NCI-H526 treated with DMSO at 0.1 percent for 48 hours (cell line): Measurements from ENCODE around the gene DBI.

Experiments
- DNase-seq: peaks from one replicate; lab custom pipeline; 2025; lab: John Stamatoyannopoulos, UW

Gene DBI

DNA sequence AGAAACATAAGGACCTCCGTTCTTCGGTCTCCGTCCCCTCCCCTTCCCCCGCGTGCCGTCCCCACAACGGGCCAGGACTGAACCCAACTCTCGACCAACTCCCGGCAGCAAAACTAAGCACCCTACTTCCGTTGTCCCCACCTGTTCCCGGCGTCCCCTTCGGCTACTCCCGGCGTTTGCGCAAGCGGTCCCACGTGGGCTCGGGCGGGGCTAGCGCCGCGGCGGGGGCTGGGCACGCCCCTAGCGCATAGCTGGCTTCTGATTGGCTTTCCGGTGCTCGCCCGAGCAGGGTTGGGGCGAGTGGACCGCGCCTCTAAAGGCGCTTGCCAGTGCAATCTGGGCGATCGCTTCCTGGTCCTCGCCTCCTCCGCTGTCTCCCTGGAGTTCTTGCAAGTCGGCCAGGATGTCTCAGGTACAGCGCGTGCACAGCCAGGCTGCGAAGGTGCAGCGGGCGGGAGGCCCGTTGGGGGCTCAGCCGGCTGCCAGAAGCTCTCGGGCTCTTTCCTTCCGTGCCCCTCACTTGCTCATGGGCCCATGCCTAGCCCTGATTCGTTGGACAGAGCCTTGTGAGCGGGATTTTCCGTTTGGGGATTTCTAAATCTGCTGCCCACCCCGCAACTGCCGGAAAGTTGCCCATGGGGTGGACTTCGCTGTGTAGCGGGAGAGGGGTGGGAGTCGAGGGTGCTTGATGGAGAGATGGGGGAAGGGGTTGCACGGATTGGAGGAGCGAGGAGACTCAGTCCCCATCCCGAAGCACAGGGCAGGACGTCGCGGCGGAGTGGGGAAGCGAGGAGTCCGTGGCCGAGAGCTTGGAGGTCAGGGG lies at the start of gene DBI, which contains the start of gene C2orf76:
TSS of gene DBI (plus strand) at position 329 of the 823 bp plus-strand sequence. CDS start at position 404, 75 bp downstream.
TSS of gene C2orf76 (minus strand) at position 186 of the 823 bp plus-strand sequence. CDS start 26,875 bp downstream, outside the sequence.
- DNase-seq: peak; percentile 85

DNA sequence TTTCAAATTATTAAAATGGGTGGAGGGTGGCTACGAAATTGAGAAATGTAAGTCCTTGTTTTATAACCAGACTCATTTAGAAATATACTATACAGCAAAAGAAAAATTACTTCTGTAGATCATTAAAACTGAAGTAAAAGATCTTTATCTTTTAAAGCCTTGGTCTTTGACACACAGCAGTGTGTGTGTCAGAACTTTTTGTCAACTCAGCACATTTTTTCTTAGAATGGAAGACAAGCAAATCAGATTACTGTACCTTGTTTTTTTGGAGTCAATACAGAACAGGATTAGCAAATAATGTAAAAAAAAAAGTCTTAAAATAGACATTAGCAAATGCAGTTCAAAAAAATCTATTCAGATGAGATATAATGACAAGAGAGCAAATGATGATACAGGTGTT lies 49.2 kb upstream of the DBI start:
- no peak for DNase-seq

DNA sequence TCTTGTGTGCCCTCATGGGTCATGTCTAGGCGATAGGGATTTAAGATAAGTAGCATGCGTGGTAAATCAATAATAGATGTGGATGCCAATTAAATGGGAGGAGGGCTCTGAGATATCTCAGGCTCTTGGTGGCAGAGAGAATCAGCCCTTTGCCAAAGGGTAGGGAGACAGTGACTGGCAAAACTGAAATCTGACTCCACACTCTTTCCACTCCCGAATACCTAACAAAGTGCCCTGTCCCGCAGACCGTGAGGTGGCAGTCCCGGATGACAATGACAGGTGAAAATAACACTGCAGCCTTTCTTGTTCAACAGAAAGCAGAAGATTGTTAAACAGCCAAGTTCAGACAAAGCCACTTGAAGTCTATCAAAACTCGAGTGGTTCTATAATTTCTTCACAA lies 47.2 kb upstream of the DBI start:
- no peak for DNase-seq

DNA sequence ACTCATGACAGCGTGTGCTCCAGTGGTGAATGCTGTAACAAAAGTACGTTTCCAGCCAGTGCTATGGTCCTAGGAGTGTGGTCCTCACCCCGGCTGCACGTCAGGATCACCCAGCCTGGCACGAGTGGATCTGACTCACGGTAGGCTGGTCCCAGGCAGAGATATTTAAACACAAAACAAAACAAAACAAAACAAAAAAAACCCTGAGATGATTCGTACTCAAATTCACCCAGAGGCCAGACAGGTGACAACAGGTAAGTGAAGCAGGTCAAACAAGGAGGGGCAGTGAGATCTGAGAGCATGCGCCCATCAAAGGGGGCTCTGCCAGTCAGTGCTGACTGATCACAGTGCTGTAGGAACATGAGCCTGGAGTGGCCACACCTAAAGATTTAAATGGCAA lies 43.3 kb upstream of the DBI start:
- DNase-seq: no peak

DNA sequence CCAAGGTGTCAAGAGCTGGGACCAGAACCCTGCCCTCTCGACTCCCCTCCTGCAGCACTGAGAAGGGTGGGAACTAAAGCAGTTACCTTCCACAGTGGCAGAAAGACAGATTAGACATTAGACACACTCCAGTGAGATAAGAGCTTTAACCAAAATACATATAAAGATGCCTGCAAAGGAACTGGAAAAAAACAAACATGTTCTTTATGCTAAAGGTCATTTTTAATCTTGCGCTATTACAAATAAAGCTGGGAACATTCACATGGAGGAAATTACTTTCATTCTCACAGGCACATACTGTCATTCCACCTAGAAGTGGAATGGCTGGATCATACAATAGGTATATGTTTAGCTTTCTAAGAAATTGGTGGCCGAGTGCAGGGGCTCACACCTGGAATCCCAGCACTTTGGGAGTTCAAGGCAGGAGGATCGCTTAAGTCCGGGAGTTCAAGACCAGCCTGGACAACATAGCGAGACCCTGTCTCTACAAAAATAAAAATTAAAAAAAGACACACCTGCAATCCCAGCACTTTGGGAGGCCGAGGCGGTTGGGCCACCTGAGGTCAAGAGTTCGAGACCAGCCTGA lies 42.0 kb upstream of the DBI start:
- no peak for DNase-seq

DNA sequence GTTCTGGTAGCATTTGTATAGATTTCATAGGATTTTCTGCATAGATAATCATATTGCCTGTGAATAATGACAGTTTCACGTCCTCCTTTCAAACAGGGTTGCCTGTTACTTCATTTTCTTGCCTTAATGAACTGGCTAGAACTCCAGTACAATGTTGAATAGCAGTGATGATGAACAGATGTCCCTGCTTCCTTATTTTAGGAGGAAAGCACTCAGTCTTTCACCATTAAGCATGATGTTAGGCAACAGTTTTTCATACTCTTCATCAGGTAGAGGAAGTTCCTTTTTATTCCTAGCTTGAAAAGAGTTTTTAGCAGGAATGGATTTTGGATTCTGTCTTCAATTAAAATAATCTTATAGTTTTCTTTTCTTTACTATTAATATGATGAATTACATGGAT lies 39.8 kb upstream of the DBI start:
- no peak for DNase-seq

DNA sequence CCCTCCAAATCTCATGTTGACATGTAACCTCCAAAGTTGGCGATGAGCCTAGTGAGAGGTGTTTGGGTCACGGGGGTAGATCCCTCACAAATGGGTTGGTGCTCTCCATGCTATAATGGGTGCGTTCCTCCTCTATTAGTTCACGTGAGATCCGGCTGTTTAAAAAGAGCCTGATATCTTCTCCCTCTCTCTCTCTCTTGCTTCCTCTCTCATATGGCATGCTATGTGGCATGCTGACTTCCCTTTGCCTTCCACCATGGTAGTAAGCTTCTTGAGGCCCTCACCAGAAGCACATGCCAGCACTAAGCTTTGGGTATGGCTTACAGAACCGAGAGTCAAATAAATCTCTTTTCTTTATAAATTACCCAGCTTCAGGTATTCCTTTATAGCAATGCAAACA lies 39.3 kb upstream of the DBI start:
- DNase-seq: no peak

DNA sequence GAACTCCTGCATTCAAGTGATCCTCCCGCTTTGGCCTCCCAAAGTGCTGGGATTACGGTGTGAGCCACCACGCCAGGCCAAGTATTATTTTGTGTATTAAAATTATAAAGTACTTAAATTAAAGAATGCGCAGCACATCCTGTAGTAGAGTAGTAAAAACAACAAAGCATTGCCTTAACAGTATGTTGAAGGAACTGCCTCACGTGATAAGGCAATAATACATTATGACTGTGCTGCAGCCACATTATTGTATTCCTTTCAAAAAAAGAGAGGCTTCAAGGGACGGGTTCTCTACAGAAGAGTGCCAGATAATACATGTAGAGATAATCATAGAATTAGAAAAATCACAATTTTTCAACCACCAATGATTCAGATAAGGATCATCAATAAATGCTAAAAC lies 33.8 kb upstream of the DBI start:
- DNase-seq: no peak

DNA sequence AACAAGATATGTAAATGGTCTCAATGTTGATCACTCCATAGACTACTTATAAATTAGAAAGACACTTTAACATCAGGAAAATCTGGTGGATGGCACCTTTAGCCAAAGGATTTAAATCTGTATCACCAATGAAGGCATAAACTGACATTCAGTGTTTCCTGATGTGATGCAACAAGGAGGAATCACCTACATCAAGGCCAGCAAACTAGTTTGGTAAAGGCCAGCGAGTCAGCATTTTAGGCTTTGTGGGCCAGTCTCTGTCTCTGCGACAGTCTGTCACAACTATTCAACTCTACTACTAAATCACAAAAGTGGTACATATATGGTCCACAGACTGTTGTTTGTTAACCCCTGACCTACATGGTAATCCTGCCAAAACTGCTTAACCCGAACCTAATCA lies 33.4 kb upstream of the DBI start:
- no peak for DNase-seq

DNA sequence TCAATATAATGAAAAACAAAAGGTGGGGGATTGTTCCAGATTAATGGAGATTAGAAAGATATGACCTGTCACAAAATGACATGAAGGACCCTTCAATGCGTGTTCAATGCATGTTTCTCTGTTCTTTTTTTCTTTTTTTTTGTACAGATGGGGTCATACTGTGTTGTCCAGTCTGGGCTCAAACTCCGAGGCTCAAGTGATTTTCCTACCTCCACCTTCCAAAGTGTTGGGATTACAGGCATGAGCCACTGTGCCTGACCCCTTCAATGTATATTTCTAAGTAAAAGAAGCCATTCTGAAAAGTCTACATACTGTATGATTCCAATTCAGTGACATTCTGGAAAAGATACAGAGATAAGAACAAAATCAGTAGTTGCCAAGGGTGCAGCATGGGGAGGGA lies 32.9 kb upstream of the DBI start:
- DNase-seq: no peak

DNA sequence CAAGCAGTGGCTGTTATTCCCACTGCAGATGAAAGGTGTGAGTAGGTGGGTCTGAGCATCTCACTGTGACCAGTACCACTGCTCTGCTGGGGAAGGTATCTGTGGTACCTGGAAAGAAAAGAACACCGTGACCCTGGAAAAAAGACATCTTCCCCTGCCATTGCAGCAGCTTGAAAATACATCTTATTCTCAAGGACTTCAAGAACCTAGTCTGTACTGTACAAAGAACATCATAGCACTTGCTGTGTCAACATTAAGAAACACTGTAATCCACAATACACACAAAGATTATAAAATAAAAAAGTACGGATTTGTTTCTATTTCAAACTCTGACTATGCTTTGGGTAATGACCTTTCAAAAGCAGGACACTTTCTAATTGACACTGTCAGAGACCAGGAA lies 29.0 kb upstream of the DBI start:
- DNase-seq: no peak

DNA sequence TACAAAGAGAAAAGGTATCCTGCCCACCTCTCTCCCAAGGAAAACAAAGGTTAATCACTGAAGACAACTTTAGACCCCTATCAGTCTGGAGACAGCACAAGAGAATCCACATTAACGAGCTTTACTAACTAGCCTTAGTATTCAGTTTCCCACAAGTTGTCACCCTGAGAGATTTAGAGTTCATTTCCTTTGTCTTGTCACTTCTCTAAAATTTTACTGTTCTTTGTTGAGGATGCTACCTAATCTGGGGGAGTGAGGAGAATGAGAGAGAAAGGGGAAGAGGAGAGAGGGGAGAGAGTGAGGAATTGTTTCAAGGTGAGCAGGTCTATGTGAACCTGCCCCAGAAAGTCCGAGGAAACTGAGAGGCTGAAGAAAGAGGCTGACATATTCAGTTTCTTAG lies 28.5 kb upstream of the DBI start:
- no peak for DNase-seq

DNA sequence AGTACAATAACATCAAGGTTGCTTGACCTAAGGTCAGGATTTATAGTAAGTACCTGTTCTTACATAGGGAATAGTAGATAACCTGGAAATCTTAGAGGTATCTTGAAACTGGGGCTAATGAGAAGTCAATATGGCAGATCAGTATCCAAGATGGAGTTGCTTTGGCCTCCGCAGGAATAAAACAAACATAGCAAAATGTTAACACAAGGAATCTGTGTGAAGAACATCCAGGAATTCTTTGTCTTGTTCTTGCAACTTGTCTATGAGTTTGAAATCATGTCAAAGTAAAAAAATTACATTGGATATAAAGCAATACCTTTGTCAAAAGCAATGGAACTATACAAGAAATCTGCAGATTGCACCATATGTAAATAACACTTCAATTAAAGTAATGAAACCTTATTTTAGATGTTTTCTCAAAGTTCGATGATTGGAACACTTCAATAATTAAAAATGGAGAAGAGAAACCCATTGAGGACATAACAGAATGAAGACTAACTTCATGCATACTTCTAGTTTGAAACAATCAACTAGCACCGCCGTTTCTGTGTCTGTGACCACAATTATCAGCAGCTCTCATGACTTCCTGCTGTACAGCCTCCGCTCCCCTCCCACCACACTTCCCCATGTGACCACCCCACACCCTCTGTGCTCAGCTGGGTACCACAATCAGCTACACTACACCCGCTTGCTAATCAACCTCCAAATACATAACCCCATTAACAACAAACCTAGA lies 27.8 kb upstream of the DBI start:
- no peak for DNase-seq

DNA sequence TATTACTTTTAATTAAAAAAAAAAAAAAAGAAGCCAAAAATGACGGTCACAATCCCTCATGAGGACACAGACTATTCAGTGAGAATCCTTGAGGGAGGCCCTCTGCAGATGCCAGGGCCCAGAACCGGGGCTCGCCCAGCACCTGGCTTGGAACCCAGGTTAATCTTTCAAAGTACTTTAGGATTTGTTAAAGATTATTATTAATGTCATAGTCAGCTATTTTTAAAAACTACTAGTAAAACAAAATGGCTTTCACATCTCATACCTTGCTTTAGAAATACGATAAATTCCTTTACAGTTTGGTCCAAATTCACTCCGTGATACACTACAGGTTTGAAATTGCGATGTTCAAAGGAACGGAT lies 27.2 kb upstream of the DBI start:
- no peak for DNase-seq

DNA sequence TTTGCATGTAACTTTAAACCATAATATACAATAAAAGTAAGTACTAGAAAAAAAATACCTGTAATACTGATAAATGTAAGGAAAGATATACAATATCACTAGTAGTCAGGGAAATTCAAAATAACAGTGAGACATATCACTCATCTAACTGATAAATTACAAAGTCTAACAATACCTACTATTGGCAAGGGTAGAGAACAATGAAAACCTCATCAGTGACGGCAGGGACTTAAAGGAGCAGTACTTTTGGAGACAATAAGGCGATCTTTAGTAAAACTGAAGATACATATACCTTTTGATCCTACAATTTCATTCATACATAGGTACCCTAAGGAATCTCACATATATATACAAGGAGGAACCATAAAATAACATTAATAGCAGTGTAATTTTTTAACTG lies 25.1 kb upstream of the DBI start:
- DNase-seq: no peak

DNA sequence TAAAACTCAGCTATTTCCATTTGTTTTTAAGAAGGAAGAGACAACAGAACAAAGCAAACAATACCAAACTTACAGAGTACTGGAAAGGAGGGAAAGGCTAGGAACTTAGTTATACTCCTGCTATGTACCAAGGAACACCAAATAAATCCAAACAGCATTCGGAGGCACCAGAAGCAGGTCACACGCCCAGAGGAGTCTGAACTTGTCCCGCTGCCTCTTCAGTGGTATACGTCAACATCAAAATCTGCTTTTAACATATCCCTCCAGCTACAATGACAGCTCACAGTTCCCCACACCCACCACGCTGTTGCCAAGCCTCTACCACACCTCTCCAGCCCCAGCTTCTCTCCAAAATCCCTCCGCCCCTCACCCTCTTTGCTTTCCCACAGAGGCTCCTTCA lies 17.5 kb upstream of the DBI start:
- no peak for DNase-seq

DNA sequence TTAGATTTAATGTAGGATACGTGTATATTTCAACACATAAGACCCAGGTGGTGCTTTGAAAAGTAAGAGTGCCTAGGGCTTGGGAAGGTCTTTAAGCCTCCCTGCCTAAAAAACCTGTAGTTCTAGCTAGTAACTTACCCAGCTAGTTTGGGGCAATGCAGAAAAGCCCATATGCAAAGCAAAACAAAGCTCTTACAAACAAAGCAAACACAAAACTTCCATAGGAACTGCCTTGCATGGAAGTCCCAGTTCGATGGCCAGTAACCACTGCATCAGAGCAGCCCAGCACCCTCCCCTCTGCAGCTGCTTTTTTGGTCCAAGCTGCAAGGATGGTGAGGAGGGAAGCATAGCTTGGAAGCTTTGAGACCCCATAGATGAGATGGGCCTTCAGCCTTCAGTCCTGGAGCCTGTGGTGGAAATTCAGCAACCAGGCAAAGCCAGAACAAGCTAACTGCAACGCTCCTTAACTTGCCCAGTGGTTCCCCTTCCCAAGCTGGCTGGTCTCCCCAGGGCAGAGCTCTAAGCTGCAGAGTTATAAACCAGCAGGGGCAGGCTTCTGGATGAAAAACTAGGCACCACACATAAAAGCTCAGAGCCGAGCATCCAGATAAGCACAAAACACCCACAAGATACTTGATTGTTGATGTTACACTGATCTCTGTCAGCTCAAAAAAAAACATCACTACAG lies 16.3 kb upstream of the DBI start:
- peak; percentile 54 for DNase-seq

DNA sequence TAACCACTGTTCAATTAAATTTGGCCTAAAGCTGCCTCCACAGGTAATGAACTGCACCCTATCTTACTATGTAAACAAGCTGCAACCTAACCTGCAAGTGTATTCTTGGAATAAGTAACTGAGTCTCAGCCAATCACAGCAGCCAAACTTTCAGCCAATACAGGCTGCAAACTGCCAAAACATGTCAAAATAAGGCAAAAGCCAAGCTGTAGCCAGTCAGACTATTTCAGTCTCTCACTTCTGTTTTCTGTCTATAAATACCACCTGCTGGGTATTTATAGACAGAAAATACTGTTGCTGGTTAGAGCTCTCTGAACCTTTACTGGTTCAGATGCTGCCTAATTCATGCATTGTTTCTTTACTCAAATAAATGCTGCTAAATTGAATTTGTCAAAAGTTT lies 14.4 kb upstream of the DBI start:
- peak; percentile 3 for DNase-seq

DNA sequence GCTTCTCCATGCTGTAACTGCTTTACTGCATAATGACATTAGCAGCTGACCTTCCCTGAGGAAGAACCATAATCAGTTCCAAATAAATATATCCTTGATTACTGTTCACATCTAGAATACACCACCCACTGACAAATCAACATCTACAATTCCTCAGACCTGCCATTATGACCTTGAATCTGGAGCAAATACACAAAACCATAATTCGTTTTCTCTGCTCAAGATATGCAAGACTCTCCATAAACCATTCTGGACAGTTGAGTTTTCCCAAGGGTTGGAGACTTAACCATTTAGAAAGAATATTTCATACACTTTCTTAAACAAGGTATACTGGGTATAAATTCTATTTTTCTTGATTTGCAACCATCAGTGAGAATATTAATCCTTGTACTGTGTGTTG lies 11.9 kb upstream of the DBI start:
- no peak for DNase-seq

DNA sequence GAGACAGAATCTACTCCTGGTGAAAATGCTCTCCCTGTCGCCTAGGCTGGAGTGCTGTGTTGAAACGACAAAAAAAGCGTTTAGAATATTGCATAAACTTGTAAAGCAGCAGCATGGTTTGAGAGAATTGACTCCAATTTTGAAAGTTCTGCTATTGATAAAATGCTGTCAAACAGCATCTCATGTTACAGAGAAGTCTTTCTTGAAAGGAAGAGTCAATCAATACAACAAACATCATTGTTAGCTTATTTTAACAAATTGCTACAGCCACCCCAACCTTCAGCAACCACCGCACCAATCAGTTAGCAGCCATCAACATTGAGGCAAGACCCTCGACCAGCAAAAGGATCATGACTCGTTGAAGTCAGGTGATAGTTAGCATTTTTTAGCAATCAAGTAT lies 7.0 kb upstream of the DBI start:
- no peak for DNase-seq

DNA sequence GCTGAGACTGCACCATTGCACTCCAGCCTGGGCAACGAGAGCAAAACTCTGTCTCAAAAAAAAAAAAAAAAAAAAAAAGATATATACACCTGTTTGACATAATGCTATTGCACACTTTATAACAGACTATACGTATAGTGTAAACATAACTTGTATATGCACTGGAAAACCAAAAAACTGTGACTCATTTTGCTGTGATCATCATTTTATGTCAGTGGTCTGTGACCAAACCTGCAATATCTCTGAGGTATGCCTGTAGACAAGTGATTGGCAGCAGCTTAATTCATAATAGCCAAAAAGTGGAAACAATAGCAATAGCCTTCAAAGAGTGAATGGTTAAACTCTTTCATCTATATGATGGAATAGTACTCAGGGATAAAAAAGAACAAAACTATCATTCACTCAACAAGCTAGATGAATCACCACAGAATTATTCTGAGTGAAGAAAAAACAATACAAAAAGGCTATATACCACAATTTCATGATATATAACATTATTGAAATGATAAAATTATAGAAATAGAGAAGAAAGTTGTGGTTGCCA lies 6.3 kb upstream of the DBI start:
- no peak for DNase-seq

DNA sequence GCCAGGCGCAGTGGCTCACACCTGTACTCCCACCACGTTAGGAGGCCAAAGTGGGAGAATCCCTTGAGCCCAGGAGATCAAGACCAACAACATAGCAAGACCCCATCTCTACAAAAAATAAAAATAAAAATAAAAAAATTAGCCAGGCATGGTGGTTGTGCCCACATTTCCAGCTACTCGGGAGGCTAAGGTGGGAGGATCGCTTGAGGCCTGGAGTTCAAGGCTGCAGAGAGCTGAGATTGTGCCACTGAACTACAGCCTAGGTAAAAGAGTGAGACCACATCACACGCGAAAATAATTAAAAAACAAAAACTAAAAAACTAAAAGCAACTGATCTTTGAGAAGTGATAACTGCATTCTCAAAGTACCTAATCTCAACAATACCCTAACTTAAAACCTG lies 2.0 kb upstream of the DBI start:
- no peak for DNase-seq
